ENCODE data around the gene PPFIA1.
A peak's percentile ranks its signal among the peaks of the same experiment; 100 is the strongest.

PPFIA1 gene

GRCh38 chr11:70241709-70242108 is 28.8 kb upstream of the PPFIA1 start:
- in situ Hi-C loops (cut with HindIII; ENCODE audit: low sequenced_read_pairs): no loop called here
- DNase-seq (ENCODE audit: low read depth, low spot score): no peak
- no peak overlapping the region for H3K4me3 ChIP-seq (ENCODE audit: low read depth, low read length)
- TF ChIP-seq CTCF (IDR thresholded peaks at IDR 0.05; ENCODE audit: low read depth, low read length): no peak

GRCh38 chr11:70242885-70243284 is 27.6 kb upstream of the PPFIA1 start:
- DNase-seq (ENCODE audit: low read depth, low spot score): no peak
- TF ChIP-seq CTCF (IDR thresholded peaks at IDR 0.05; ENCODE audit: low read depth, low read length): no peak
- no peak overlapping the region for H3K4me3 ChIP-seq (ENCODE audit: low read depth, low read length)
- in situ Hi-C loops (cut with HindIII; ENCODE audit: low sequenced_read_pairs): no loop called here

GRCh38 chr11:70243912-70244652 is 26.4 kb upstream of the PPFIA1 start:
- no peak for TF ChIP-seq CTCF (IDR thresholded peaks at IDR 0.05; ENCODE audit: low read depth, low read length)
- no peak overlapping the region for H3K4me3 ChIP-seq (ENCODE audit: low read depth, low read length)
- in situ Hi-C loops (cut with HindIII; ENCODE audit: low sequenced_read_pairs): no loop called here
- no peak for DNase-seq (ENCODE audit: low read depth, low spot score)

GRCh38 chr11:70244698-70245097 is 25.8 kb upstream of the PPFIA1 start:
- peak; percentile 86 for DNase-seq (ENCODE audit: low read depth, low spot score)
- no peak overlapping the region for H3K4me3 ChIP-seq (ENCODE audit: low read depth, low read length)
- no peak for TF ChIP-seq CTCF (IDR thresholded peaks at IDR 0.05; ENCODE audit: low read depth, low read length)
- in situ Hi-C loops (cut with HindIII; ENCODE audit: low sequenced_read_pairs): no loop called here

GRCh38 chr11:70246196-70246595 is 24.3 kb upstream of the PPFIA1 start:
- no peak overlapping the region for H3K4me3 ChIP-seq (ENCODE audit: low read depth, low read length)
- no peak for TF ChIP-seq CTCF (IDR thresholded peaks at IDR 0.05; ENCODE audit: low read depth, low read length)
- peak; percentile 52 for DNase-seq (ENCODE audit: low read depth, low spot score)
- in situ Hi-C loops (cut with HindIII; ENCODE audit: low sequenced_read_pairs): no loop called here

- in situ Hi-C loops (cut with HindIII; ENCODE audit: low sequenced_read_pairs): no loop called here
- peak; percentile 14 for DNase-seq (ENCODE audit: low read depth, low spot score)
- H3K4me3 ChIP-seq (ENCODE audit: low read depth, low read length): no peak overlapping the region
Observed at GRCh38 chr11:70247042-70247709, 23.3 kb upstream of the PPFIA1 start.

More at GRCh38 chr11:70247042-70247709, 23.3 kb upstream of the PPFIA1 start:
- no peak for TF ChIP-seq CTCF (IDR thresholded peaks at IDR 0.05; ENCODE audit: low read depth, low read length)
